ENCODE results near the gene MGAT3.

DNA sequence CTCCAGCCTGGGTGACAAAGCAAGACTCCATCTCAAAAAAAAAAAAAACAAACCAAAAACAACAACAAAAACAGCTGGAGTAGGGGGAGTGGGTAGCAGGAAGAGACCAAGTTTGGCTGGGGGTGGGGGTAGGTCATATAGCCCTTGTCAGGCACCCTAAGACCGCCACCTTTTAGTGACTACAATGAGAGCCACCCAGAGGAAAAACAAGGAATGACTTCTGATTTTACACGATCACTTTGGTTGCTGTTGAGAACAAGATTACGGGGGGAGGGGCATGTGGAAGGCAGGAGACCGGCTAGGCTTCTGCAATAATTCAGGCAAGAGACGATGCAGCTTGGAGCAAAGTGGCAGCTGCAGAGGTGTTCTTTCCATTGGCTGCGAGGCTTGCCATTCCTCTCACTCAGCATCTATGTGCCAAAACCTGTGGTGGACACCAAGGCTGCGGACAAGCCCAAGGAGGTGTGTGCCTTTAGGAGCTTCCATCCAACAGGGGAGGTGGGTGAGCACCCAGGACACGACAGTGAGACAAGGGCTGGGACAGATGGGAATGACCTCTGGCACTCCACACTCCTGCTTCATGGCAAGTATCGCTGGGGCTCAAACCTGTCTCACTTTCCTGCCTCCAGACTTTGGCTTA lies 74.0 kb downstream of the MGAT3 start:
- TF ChIP-seq, protein P1, sequence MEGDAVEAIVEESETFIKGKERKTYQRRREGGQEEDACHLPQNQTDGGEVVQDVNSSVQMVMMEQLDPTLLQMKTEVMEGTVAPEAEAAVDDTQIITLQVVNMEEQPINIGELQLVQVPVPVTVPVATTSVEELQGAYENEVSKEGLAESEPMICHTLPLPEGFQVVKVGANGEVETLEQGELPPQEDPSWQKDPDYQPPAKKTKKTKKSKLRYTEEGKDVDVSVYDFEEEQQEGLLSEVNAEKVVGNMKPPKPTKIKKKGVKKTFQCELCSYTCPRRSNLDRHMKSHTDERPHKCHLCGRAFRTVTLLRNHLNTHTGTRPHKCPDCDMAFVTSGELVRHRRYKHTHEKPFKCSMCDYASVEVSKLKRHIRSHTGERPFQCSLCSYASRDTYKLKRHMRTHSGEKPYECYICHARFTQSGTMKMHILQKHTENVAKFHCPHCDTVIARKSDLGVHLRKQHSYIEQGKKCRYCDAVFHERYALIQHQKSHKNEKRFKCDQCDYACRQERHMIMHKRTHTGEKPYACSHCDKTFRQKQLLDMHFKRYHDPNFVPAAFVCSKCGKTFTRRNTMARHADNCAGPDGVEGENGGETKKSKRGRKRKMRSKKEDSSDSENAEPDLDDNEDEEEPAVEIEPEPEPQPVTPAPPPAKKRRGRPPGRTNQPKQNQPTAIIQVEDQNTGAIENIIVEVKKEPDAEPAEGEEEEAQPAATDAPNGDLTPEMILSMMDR (IDR thresholded peaks at IDR 0.05): peak in 2 of 6 experiments; percentile 13 to 33
- no peak for TF ChIP-seq POLR2A (IDR thresholded peaks at IDR 0.05)

Data from thyroid gland (tissue), 4 donors.